ENCODE results near the gene PDE6C.

PDE6C gene

DNA sequence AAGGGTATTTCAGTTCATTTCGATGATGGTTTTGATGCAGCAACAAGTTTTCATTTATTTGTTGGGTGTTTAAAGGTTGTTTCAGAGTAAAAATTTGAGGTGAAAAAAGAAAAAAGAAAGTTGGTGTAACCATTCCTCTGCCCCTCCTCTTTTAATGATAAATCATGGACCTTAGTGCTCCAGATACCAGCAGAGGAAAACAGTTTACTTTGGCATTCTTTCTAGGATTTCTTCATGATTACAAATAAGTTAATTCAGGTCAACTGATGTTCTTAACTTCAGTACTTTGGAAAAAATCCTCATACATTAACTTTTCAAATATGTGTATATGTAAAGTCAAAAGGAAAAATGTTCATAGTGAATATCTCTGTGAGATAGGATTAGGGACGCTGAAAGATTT lies 9.3 kb upstream of the PDE6C start:
- Histone ChIP-seq H3K9ac (ENCODE audit: low read depth, low read length) (no peak overlapping the region), H3K9me3 (ENCODE audit: control insufficient read depth, insufficient read depth, low read length) (no peaks in the 10 kb centered on the region), H3K27ac (ENCODE audit: low read depth, low read length) (no peak overlapping the region), H3K36me3 (ENCODE audit: control insufficient read depth, insufficient read depth, low read length) (no peaks in the 10 kb centered on the region), H3K27me3 (ENCODE audit: control insufficient read depth, insufficient read depth, low read length) (peaks cover 67% of the 10 kb centered on the region), H3K4me3 (ENCODE audit: low read depth, low read length) (no peak overlapping the region), H3K4me1 (ENCODE audit: control insufficient read depth, insufficient read depth, low read length) (peaks cover 8% of the 10 kb centered on the region)

- H3K27ac ChIP-seq (ENCODE audit: low read depth, low read length): no peak overlapping the region
- H3K9me3 ChIP-seq (ENCODE audit: control insufficient read depth, insufficient read depth, low read length): no peaks in the 10 kb centered on the region
- no peak overlapping the region for H3K9ac ChIP-seq (ENCODE audit: low read depth, low read length)
- peaks cover 8% of the 10 kb centered on the region for H3K4me1 ChIP-seq (ENCODE audit: control insufficient read depth, insufficient read depth, low read length)
- no peak overlapping the region for H3K4me3 ChIP-seq (ENCODE audit: low read depth, low read length)
- H3K27me3 ChIP-seq (ENCODE audit: control insufficient read depth, insufficient read depth, low read length): peaks cover 59% of the 10 kb centered on the region
- H3K36me3 ChIP-seq (ENCODE audit: control insufficient read depth, insufficient read depth, low read length): no peaks in the 10 kb centered on the region
Measured at GRCh38 chr10:93604146-93604545, 8.2 kb upstream of the PDE6C start.

- Histone ChIP-seq H3K9ac (ENCODE audit: low read depth, low read length) (no peak overlapping the region), H3K9me3 (ENCODE audit: control insufficient read depth, insufficient read depth, low read length) (no peaks in the 10 kb centered on the region), H3K36me3 (ENCODE audit: control insufficient read depth, insufficient read depth, low read length) (no peaks in the 10 kb centered on the region), H3K27ac (ENCODE audit: low read depth, low read length) (no peak overlapping the region), H3K27me3 (ENCODE audit: control insufficient read depth, insufficient read depth, low read length) (peaks cover 16% of the 10 kb centered on the region), H3K4me1 (ENCODE audit: control insufficient read depth, insufficient read depth, low read length) (no peaks in the 10 kb centered on the region), H3K4me3 (ENCODE audit: low read depth, low read length) (no peak overlapping the region)
Measured at GRCh38 chr10:93608421-93608820, 3.9 kb upstream of the PDE6C start.

GRCh38 chr10:93613126-93613525 lies 789 bp downstream of the PDE6C start:
- H3K27ac ChIP-seq (ENCODE audit: low read depth, low read length): no peak overlapping the region
- no peaks in the 10 kb centered on the region for H3K27me3 ChIP-seq (ENCODE audit: control insufficient read depth, insufficient read depth, low read length)
- no peak overlapping the region for H3K4me3 ChIP-seq (ENCODE audit: low read depth, low read length)
- H3K4me1 ChIP-seq (ENCODE audit: control insufficient read depth, insufficient read depth, low read length): 0 out of 2 replicates have a peak, but pooled peaks cover 4% of the 10 kb centered on the region
- H3K9ac ChIP-seq (ENCODE audit: low read depth, low read length): no peak overlapping the region
- H3K9me3 ChIP-seq (ENCODE audit: control insufficient read depth, insufficient read depth, low read length): no peaks in the 10 kb centered on the region
- H3K36me3 ChIP-seq (ENCODE audit: control insufficient read depth, insufficient read depth, low read length): no peaks in the 10 kb centered on the region

DNA sequence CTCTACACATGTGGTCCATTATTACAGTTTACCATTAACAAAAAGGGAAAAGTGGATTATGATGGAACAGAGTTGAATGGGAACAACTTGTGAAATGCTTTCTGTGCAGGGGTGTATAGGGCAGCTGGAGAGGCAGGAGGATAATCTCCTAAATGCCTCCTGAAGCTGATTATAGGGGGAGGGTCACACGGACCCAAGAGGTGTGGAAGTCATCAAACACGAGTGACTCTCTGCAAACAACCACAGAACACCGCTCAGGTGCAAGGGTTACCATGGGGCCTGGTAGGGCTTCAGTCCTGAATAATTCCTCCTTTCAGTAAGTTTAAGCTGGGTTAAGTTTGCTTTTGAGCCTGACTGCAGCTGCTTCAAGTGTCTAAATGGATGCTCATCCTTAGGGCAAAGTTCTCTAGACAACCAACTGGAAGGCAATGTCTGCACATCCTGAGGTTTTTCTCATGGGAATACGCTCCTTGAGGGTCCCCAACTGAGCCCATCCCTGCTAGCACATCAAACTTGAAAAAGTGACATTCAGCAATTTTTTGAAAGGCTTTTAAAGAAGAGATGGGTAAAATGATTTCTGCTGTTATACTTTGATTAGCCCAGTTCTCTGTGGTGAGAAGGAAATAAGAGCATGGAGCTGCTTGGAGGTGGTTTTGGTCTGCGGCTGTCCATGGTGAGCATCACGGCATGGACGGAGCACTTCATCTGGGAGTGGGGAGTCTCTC lies 1.9 kb downstream of the PDE6C start:
- Histone ChIP-seq H3K4me3 (ENCODE audit: low read depth, low read length) (no peak overlapping the region), H3K9me3 (ENCODE audit: control insufficient read depth, insufficient read depth, low read length) (no peaks in the 10 kb centered on the region), H3K27ac (ENCODE audit: low read depth, low read length) (no peak overlapping the region), H3K9ac (ENCODE audit: low read depth, low read length) (no peak overlapping the region), H3K27me3 (ENCODE audit: control insufficient read depth, insufficient read depth, low read length) (no peaks in the 10 kb centered on the region), H3K36me3 (ENCODE audit: control insufficient read depth, insufficient read depth, low read length) (no peaks in the 10 kb centered on the region), H3K4me1 (ENCODE audit: control insufficient read depth, insufficient read depth, low read length) (0 out of 2 replicates have a peak, but pooled peaks cover 4% of the 10 kb centered on the region)

GRCh38 chr10:93615576-93616235 lies 3.4 kb downstream of the PDE6C start:
- H3K9ac ChIP-seq (ENCODE audit: low read depth, low read length): no peak overlapping the region
- no peaks in the 10 kb centered on the region for H3K36me3 ChIP-seq (ENCODE audit: control insufficient read depth, insufficient read depth, low read length)
- H3K27me3 ChIP-seq (ENCODE audit: control insufficient read depth, insufficient read depth, low read length): no peaks in the 10 kb centered on the region
- H3K27ac ChIP-seq (ENCODE audit: low read depth, low read length): no peak overlapping the region
- no peak overlapping the region for H3K4me3 ChIP-seq (ENCODE audit: low read depth, low read length)
- 0 out of 2 replicates have a peak, but pooled peaks cover 4% of the 10 kb centered on the region for H3K4me1 ChIP-seq (ENCODE audit: control insufficient read depth, insufficient read depth, low read length)
- H3K9me3 ChIP-seq (ENCODE audit: control insufficient read depth, insufficient read depth, low read length): no peaks in the 10 kb centered on the region

DNA sequence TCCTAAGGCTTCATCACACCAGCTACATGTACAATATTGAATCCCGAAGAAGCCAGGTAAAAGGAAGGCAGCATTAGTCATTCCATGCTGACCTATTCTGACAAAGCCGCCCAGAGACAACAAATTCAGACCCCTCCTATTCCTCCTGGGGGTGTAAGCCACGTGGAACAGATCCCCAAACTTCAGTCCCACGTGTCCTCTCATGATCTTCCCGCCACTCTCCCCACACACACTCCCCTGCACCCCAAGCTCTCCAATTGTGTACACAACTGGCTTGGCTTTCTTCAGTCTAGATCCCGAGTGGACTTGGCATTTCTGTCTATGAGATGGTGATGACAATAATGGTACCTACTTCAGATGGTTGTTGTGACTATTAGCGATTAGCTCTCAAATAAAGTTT lies 8.6 kb downstream of the PDE6C start:
- H3K9me3 ChIP-seq (ENCODE audit: control insufficient read depth, insufficient read depth, low read length): no peaks in the 10 kb centered on the region
- no peaks in the 10 kb centered on the region for H3K27me3 ChIP-seq (ENCODE audit: control insufficient read depth, insufficient read depth, low read length)
- H3K4me1 ChIP-seq (ENCODE audit: control insufficient read depth, insufficient read depth, low read length): 0 out of 2 replicates have a peak, but pooled peaks cover 4% of the 10 kb centered on the region
- H3K4me3 ChIP-seq (ENCODE audit: low read depth, low read length): no peak overlapping the region
- H3K9ac ChIP-seq (ENCODE audit: low read depth, low read length): no peak overlapping the region
- H3K36me3 ChIP-seq (ENCODE audit: control insufficient read depth, insufficient read depth, low read length): no peaks in the 10 kb centered on the region
- H3K27ac ChIP-seq (ENCODE audit: low read depth, low read length): no peak overlapping the region

DNA sequence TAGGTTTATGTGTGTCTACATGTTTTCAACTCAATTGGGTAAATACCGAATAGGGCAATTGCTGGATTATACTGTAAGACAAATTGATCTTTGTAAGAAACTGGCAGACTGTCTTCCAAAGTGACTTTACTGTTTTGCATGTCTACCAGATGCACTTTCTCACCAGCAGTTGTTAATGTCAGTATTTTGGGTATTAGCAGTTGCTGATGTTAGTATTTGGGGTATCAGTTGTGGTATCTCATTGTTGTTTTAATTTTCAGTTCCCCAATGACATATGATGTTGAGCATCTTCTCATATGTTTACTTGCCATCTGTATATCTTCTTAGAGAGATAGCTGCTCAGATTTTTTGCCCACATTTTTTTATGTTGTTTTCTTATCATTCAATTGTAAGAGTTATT lies 10.6 kb downstream of the PDE6C start:
- no peaks in the 10 kb centered on the region for H3K36me3 ChIP-seq (ENCODE audit: control insufficient read depth, insufficient read depth, low read length)
- H3K27ac ChIP-seq (ENCODE audit: low read depth, low read length): no peak overlapping the region
- no peaks in the 10 kb centered on the region for H3K9me3 ChIP-seq (ENCODE audit: control insufficient read depth, insufficient read depth, low read length)
- H3K9ac ChIP-seq (ENCODE audit: low read depth, low read length): no peak overlapping the region
- H3K27me3 ChIP-seq (ENCODE audit: control insufficient read depth, insufficient read depth, low read length): no peaks in the 10 kb centered on the region
- H3K4me3 ChIP-seq (ENCODE audit: low read depth, low read length): no peak overlapping the region
- no peaks in the 10 kb centered on the region for H3K4me1 ChIP-seq (ENCODE audit: control insufficient read depth, insufficient read depth, low read length)

DNA sequence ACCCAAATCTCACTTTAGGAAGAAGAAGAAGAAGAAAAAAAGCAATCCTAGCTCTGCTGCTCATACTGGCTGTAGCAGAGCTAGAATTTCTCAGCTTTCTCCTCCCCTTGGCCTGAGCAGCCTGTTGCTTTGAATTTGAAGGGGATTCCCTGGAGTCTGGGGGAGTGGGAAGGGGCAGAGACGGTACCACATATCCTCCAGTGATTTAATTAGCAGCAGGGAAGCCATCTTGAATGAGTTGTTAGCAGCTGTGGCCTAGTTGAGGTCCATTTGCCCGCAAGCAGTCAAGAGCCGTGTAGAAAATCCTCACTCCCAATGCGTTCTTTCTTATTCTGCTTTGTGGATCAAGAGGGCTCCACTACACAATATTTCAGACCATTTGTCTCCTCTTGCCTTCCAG lies 16.5 kb downstream of the PDE6C start:
- no peaks in the 10 kb centered on the region for H3K36me3 ChIP-seq (ENCODE audit: control insufficient read depth, insufficient read depth, low read length)
- no peak overlapping the region for H3K9ac ChIP-seq (ENCODE audit: low read depth, low read length)
- no peaks in the 10 kb centered on the region for H3K4me1 ChIP-seq (ENCODE audit: control insufficient read depth, insufficient read depth, low read length)
- H3K27me3 ChIP-seq (ENCODE audit: control insufficient read depth, insufficient read depth, low read length): no peaks in the 10 kb centered on the region
- no peak overlapping the region for H3K27ac ChIP-seq (ENCODE audit: low read depth, low read length)
- H3K9me3 ChIP-seq (ENCODE audit: control insufficient read depth, insufficient read depth, low read length): no peaks in the 10 kb centered on the region
- H3K4me3 ChIP-seq (ENCODE audit: low read depth, low read length): no peak overlapping the region

- H3K9me3 ChIP-seq (ENCODE audit: control insufficient read depth, insufficient read depth, low read length): no peaks in the 10 kb centered on the region
- H3K27me3 ChIP-seq (ENCODE audit: control insufficient read depth, insufficient read depth, low read length): no peaks in the 10 kb centered on the region
- H3K4me3 ChIP-seq (ENCODE audit: low read depth, low read length): no peak overlapping the region
- H3K36me3 ChIP-seq (ENCODE audit: control insufficient read depth, insufficient read depth, low read length): no peaks in the 10 kb centered on the region
- no peak overlapping the region for H3K27ac ChIP-seq (ENCODE audit: low read depth, low read length)
- no peaks in the 10 kb centered on the region for H3K4me1 ChIP-seq (ENCODE audit: control insufficient read depth, insufficient read depth, low read length)
- H3K9ac ChIP-seq (ENCODE audit: low read depth, low read length): no peak overlapping the region
Measured at GRCh38 chr10:93629647-93630305, 17.4 kb downstream of the PDE6C start.
